GM21576 (cell line): ENCODE measurements around the gene CIAO3.
A peak's percentile ranks its signal among the peaks of the same experiment; 100 is the strongest.

Experiments used
- ATAC-seq: cut with Tn5 transposase; IDR thresholded peaks from one replicate; pipeline ENCODE4 v1.9.1; 2021; ENCODE audit warnings: mild to moderate bottlenecking, moderate library complexity; ENCODE audit not compliant: unreplicated experiment

The CIAO3 gene

DNA sequence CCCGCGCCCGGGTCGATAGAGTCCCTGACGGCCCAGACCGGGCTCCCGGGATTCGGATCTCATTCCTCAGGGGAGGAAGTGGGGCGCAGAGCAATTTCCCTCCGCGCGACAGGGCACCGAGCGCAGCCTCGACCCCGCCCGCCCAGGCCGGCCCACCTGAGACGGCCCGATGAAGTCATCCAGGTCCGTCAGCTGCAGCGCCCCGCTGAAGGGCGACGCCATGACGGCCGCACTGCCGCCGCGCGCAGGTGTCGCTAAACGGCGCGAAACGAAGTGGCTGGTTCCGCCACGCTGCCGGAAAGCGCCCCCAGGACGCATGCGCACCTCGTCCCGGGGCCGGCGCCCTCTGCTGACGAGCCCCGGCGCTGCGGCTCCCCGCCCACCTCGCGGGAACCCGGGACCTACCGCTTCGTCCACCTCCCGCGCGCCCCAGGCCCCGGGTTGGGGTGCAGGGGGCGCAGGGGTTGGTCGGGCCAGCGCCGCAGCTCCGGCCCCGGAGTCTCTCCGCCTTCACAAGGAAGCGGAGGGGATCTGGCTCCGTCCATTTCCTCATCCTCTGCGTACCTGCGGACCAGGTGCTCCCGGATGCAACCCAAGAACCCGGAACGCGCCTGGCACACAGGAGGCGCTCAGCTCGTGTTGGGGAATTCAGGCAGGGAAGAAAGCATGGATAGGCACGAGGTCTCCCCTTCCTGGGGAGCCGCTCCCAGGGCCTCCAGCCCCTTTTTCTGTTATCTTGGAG is at the start of gene CIAO3:
CIAO3 (minus strand) TSS at position 234 of the 742 bp plus-strand sequence; CDS start at position 222, 12 bp downstream.
- peak; percentile 63 for ATAC-seq

DNA sequence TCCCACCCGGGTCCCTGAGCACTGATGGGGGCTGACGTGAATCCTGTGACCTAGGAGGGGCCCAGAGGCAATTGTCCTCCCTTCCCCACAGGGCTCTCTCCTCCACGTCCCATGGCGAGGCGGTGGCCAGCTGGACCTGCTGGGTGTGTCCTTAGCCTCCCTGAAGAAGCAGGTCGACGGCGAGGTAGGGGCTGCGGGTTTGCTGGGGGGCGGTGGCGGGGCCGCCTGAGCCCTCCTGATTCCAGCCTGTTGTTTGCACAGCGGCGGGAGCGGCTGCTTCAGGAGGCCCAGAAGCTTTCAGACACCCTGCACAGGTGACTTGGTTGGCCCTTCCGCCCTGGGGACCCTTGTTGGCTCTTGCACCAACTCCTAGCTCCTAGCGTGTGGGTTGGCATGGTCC is 49.3 kb upstream of the CIAO3 start:
- ATAC-seq, result no peak

GRCh38 chr16:789191-789850 is 48.5 kb upstream of the CIAO3 start:
- ATAC-seq, result no peak

GRCh38 chr16:788399-789126 is 47.8 kb upstream of the CIAO3 start, which contains the start of gene CHTF18:
Gene CHTF18, plus strand, starts transcription at chr16:788620. Its CDS starts 65 bp downstream, at chr16:788685.
- peak; percentile 70 for ATAC-seq

GRCh38 chr16:787978-788398 is 47.2 kb upstream of the CIAO3 start, which contains the start of gene RPUSD1:
Gene RPUSD1, minus strand, starts transcription at chr16:788381. Its CDS starts 644 bp downstream, at chr16:787737.
- ATAC-seq, result peak; percentile 19

GRCh38 chr16:787321-787966 is 46.6 kb upstream of the CIAO3 start:
- ATAC-seq, result no peak

DNA sequence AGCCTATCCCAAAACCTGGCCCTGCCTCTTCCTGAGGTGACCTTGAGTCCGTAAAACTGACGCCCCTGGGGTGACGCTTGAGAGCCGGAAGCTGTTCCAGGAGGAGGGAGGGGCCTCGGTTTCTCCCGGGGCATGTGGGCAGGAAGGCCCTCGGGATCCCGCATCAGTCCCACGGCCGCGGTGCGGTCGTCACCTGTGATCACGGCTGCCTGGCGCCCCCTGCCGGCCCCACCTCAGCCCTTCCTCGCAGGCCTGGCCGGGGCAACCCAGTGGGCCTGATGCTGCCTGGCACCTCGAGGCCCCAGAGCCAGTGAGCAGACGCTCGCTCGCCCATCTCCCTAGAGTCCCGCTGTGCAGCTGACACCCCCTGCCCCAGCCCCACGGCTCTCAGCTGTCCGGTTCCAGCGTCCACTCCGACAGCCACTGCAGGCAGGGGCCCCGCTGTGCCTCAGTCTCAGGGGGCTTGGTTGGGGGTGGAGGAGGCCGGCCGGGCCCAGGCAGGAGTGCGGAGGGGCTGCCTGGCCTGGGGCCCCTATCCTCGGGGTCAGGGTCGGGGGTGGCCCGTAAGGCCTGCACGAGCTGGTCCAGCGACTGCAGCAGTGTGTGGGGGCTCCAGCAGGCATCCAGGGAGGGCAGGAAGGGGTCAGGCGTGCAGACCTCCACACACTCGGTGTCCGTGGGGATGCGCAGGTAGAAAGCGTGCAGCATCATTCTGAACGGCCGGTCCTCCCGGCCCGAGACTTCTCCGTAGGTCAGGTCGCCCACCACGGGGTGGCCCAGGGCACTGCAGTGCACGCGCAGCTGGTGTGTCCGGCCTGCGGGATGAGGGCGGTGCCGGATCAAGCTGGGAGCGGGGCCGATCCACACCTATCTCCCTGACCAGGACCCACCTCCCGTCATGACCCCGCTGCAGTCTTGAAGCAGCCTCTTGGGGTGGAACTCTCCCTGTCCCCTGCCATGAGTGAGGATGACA is 45.1 kb upstream of the CIAO3 start:
- no peak for ATAC-seq

DNA sequence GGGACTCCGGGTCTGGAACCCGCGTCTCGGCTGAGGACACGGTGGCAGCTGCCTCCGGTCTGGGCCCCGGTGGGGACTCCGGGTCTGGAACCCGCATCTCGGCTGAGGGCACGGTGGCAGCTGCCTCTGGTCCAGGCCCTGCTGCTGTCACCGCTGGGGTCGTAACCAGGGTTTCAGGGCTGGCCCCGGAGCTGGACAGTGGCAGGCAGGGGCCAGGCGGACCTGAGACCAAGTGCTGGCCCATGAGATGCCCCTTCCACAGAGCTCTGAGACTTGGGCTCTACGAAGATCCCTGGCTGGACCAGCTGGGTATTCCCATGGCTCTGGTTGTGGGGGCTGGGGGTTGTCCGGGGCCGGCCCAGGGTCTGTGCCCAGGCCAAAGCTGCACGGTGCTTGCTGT is 43.6 kb upstream of the CIAO3 start:
- no peak for ATAC-seq

GRCh38 chr16:783404-784161 is 42.8 kb upstream of the CIAO3 start:
- ATAC-seq, result no peak

- ATAC-seq, result no peak
Measured at GRCh38 chr16:782766-783403, 42.1 kb upstream of the CIAO3 start.

DNA sequence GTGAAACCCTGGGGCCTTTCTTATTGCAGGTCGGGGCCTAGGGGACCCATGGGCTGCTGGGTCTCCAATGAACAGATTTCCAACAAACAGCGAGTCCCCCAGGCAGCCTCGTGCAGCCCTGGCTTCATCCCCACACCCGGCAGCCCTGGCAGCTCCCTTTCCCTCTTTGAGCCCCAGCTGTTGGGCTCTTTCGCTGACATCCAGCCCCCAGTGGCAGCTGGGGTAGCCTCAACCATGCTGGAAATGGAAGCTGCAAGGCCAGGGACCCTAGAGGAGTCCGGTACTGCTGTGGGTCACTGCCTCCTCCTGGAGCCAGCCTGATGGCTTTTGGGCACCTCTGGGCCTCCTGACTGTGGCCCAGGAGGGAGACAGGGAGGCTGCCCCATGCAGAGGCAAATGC is 41.5 kb upstream of the CIAO3 start:
- no peak for ATAC-seq

- ATAC-seq, result no peak
Measured at GRCh38 chr16:781346-782010, 40.7 kb upstream of the CIAO3 start.

DNA sequence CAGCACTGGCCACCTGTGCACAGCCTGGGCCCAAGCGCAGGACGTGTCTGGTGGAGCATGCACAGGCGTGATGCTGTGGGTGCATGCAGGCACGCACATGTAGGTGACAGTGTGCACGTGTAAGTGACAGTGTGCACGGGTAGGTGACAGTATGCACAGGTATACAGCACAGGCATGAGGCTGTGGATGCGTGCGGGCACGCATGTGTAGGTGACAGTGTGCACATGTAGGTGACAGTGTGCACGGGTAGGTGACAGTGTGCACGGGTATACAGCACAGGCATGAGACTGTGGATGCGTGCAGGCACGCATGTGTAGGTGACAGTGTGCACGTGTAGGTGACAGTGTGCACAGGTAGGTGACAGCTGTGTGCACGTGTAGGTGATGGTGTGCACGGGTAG is 39.5 kb upstream of the CIAO3 start:
- no peak for ATAC-seq

- no peak for ATAC-seq
Measured at GRCh38 chr16:779561-779960, 38.8 kb upstream of the CIAO3 start.

GRCh38 chr16:778909-779527 is 38.2 kb upstream of the CIAO3 start:
- ATAC-seq, result no peak

GRCh38 chr16:778447-778846 is 37.6 kb upstream of the CIAO3 start:
- ATAC-seq, result no peak

- no peak for ATAC-seq
Measured at GRCh38 chr16:777826-778225, 37.0 kb upstream of the CIAO3 start.

DNA sequence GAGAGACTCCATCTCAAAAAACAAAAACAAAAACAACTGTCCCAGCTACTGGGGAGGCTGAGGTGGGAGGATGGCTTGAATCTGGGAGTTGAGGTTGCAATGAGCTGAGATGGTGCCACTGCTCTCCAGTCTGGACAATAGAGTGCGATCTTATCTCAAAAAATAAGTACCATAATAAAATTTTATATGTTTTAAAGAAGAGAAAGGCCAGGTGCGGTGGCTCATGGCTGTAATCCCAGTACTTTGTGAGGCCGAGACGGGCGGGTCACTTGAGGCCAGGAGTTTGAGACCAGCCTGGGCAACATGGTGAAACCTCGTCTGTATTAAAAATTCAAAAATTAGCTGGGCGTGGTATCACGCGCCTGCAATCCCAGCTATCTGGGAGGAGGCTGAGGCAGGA is 36.0 kb upstream of the CIAO3 start:
- no peak for ATAC-seq
